Measurements from ENCODE around the gene MTIF3. TPM values are rescaled to one million over a fixed set of nuclear protein-coding genes. Genes with fewer than 3 reads are reported as not detected.

The MTIF3 gene
- total and polyA plus RNA-seq, 3 experiments from 2014 or later, result 35.7 to 88.2 (median 37.5) TPM

Other genes with a start within 250 kb of the MTIF3 start
- 1,000 to 10,000 TPM; 1,206 to 1,216 TPM for gene RPL21, start 199.0 kb downstream of the MTIF3 start, total RNA-seq
- 6,715 TPM for gene RPL21, start 199.0 kb downstream of the MTIF3 start, polyA plus RNA-seq
- gene RASL11A, start 179.7 kb downstream of the MTIF3 start, total RNA-seq, result 1 to 10 TPM; 5.3 to 6.3 TPM
- 0.75 TPM for gene RASL11A, start 179.7 kb downstream of the MTIF3 start, polyA plus RNA-seq
- 100 to 1,000 TPM; 296 to 323 TPM for gene GTF3A, start 25.9 kb downstream of the MTIF3 start, total RNA-seq
- gene GTF3A, start 25.9 kb downstream of the MTIF3 start, polyA plus RNA-seq, result 606 TPM
- gene LNX2, start 170.0 kb upstream of the MTIF3 start, total RNA-seq, result 1 to 10 TPM; 4.4 to 4.7 TPM
- gene LNX2, start 170.0 kb upstream of the MTIF3 start, polyA plus RNA-seq, result 5.0 TPM
- 100 to 1,000 TPM; 134 to 137 TPM for gene POLR1D, start 171.3 kb upstream of the MTIF3 start, total RNA-seq
- 135 TPM for gene POLR1D, start 171.3 kb upstream of the MTIF3 start, polyA plus RNA-seq